MCF 10A (cell line): ENCODE data around the gene CLPTM1L. TPM values are rescaled to one million over a fixed set of nuclear protein-coding genes. Genes with fewer than 3 reads are reported as not detected.
A peak's percentile ranks its signal among the peaks of the same experiment; 100 is the strongest.
"Not testable (repeated sequence)": the region's sequence is repeated elsewhere in the genome, so short reads cannot be mapped to it uniquely, and the experiment has no call there.

ENCODE experiments used
- BruUV-seq: library from RNA; stranded (reverse); fragments of 400-500 nt; replicated peaks from 2 replicates; lab custom pipeline; 2021; lab: Mats Ljungman, UMichigan
- CTCF ChIA-PET: fragments of 300-600 bp; sonication (Branson Sonifier 250); formaldehyde crosslinking; extraction: SDS; loops from one replicate; lab custom pipeline; 2021; ENCODE audit warnings: antibody characterized with exemption, inconsistent platforms; lab: Yijun Ruan, JAX
- POLR2A ChIA-PET: fragments of 300-600, 350-650 bp; sonication (Branson Sonifier 250); formaldehyde crosslinking; extraction: SDS; loops from one replicate; lab custom pipeline; 2020; ENCODE audit warnings: antibody characterized with exemption, inconsistent platforms; lab: Yijun Ruan, JAX
- DNase-seq: peaks from one replicate; pipeline ENCODE4 v3.0.0-alpha.2; 2018; ENCODE audit not compliant: unreplicated experiment
- H3K27ac Mint-ChIP-seq: one replicate; pipeline ENCODE4 v1.8.0; 2022; ENCODE audit warnings: mild to moderate bottlenecking, low read depth, mixed read lengths; ENCODE audit not compliant: unreplicated experiment
- H3K27me3 Mint-ChIP-seq: one replicate; pipeline ENCODE4 v1.8.0; 2022; ENCODE audit warnings: mixed read lengths; ENCODE audit not compliant: insufficient read depth, unreplicated experiment
- H3K36me3 Mint-ChIP-seq: one replicate; pipeline ENCODE4 v1.8.0; 2022; ENCODE audit warnings: mild to moderate bottlenecking, moderate library complexity, mixed read lengths; ENCODE audit not compliant: insufficient read depth, unreplicated experiment
- H3K4me1 Mint-ChIP-seq: one replicate; pipeline ENCODE4 v1.8.0; 2022; ENCODE audit warnings: mixed read lengths; ENCODE audit not compliant: insufficient read depth, unreplicated experiment
- H3K4me3 Mint-ChIP-seq: one replicate; pipeline ENCODE4 v1.8.0; 2022; ENCODE audit warnings: mild to moderate bottlenecking, moderate library complexity, mixed read lengths; ENCODE audit not compliant: unreplicated experiment
- H3K9me3 Mint-ChIP-seq: one replicate; pipeline ENCODE4 v1.8.0; 2022; ENCODE audit warnings: mixed read lengths; ENCODE audit not compliant: unreplicated experiment
- intact Hi-C: fragments of 100-400 bp; cut with micrococcal nuclease; formaldehyde crosslinking; loops from 2 replicates; pipeline ENCODE4 v1.14.1; 2022
- total RNA-seq: library from RNA; stranded (reverse); gene quantifications from 2 replicates; pipeline ENCODE4 v1.2.3, GENCODE V29; 2022
- TF ChIP-seq, protein P1 (sequence below): fragments of 200-600 bp; IDR thresholded peaks from one replicate; pipeline ENCODE4 v1.8.0; 2022; ENCODE audit warnings: antibody characterized with exemption, mild to moderate bottlenecking; ENCODE audit not compliant: unreplicated experiment

CLPTM1L gene
- total RNA-seq, 1 experiment from 2014 or later, result 128 TPM

DNA sequence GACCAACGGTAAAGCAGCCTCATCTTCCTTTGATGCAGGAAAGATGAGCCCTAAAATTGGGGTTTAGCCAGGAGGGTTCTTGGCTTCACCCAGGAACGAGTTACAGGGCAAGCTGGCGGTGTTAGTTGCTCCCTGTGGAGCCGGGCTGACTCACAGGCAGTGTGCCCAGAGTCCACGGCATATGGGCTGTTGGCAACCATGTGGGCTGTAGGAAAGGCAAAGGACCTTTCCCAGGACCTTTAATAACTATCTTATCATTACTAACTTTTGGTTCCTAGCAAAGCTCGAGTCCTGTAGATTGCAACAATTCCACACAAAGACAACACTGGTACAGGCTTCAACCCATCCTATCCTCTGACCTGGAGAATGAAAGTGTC is 29.8 kb upstream of the CLPTM1L start:
- H3K27me3 Mint-ChIP-seq, result peaks cover 43% of the 10 kb centered on the region
- POLR2A ChIA-PET, result no interaction called here

DNA sequence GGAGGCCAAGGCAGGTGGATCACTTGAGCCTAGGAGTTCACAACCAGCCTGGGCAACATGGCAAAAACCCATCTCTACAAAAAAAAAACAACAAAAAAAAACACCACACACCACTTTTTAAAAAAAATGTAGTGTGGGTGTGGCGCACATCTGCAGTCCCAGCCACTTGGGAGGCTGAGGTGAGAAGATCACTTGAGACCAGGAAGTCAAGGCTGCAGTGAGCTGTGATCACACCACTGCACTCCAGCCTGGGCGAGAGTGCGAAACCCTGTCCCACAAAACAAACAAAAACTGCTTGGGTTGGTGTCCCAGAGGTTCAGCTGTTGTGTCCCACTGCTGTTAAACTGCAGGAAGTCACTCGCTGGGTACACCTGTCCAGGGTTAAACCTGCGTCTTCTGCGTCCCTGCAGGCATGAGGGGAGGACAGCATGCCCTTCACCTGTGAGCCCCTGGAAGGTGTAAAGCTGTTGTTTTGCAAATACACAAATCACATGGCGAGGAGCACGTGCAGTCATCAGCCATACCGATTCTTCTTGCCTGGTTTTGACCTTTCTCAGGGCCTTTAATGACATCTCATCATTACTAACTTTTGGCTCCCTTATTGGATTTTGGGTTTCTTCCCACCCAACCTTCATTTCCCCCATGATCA is 29.3 kb upstream of the CLPTM1L start:
- Mint-ChIP-seq H3K27ac (no peak overlapping the region), H3K4me1 (no peaks in the 10 kb centered on the region), H3K4me3 (no peak overlapping the region), H3K27me3 (peaks cover 43% of the 10 kb centered on the region), H3K9me3 (no peaks in the 10 kb centered on the region), H3K36me3 (no peaks in the 10 kb centered on the region)
- TF ChIP-seq, protein P1, sequence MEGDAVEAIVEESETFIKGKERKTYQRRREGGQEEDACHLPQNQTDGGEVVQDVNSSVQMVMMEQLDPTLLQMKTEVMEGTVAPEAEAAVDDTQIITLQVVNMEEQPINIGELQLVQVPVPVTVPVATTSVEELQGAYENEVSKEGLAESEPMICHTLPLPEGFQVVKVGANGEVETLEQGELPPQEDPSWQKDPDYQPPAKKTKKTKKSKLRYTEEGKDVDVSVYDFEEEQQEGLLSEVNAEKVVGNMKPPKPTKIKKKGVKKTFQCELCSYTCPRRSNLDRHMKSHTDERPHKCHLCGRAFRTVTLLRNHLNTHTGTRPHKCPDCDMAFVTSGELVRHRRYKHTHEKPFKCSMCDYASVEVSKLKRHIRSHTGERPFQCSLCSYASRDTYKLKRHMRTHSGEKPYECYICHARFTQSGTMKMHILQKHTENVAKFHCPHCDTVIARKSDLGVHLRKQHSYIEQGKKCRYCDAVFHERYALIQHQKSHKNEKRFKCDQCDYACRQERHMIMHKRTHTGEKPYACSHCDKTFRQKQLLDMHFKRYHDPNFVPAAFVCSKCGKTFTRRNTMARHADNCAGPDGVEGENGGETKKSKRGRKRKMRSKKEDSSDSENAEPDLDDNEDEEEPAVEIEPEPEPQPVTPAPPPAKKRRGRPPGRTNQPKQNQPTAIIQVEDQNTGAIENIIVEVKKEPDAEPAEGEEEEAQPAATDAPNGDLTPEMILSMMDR, result no peak
- BruUV-seq, result no TSS peak
- no peak for DNase-seq
- POLR2A ChIA-PET, result no interaction called here
- CTCF ChIA-PET, result no interaction called here
- intact Hi-C loops, result no loop called here

More for the DNA sequence above, 29.8 kb upstream of the CLPTM1L start:
- peak; percentile 62 for DNase-seq
- Mint-ChIP-seq H3K4me1 (no peaks in the 10 kb centered on the region), H3K4me3 (no peak overlapping the region), H3K27ac (no peak overlapping the region), H3K9me3 (no peaks in the 10 kb centered on the region), H3K36me3 (no peaks in the 10 kb centered on the region)
- CTCF ChIA-PET, result no interaction called here
- TF ChIP-seq, protein P1, result no peak
- BruUV-seq, result no TSS peak
- intact Hi-C loops, result no loop called here

DNA sequence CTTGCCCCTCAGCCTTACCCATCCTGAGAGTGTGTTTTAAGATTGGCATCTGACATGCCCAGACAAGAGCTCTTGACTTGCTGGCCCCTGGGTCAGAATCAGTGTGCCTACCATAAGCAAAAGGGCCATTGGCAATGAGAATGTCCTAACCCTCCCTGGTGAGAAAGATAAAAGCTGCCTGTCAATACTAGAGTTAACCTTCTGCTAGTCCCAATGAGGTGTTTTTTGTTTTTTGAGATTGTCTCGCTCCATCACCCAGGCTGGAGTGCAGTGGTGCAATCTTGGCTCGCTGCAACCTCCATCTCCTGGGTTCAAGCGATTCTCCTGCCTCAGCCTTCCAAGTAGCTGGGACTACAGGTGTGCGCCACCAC is 27.1 kb upstream of the CLPTM1L start:
- H3K27ac Mint-ChIP-seq, H3K4me1 Mint-ChIP-seq, intact Hi-C loops: not testable (repeated sequence)

DNA sequence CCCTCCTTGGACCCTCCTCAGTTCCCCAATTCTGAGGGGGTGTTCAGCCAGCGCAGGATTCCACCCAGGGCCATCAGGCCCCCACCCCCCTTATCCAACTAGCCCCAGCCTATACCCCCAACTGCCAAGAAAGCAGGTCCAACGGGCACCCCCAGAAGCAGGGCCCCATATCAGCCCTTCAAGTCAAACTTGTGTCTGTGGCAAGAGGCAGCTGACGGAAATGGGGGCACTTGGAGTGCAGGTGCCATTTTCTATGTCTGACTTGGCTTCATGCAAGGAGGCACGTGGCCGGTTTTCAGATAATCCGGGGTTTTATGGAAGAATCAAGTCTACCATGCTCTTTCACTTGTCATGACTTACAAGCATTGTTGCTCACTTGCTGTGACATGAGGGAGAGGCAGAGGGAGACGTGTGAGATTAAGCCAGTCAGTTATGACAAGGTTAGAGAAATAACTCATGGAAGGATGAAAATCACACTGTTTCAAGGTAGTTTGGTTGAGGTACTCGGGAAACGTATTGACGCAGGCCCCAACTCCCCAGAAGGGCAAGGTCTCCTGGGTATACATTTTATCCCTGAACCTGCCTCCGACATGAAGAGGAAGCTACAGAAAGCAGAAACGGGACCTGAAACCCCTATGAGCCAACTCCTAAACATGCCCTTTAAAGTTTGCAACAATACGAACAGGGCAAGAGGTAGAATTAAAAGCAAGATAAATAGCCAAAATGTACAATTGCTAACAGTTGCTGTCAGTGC is 26.5 kb upstream of the CLPTM1L start:
- H3K4me1 Mint-ChIP-seq, result no peaks in the 10 kb centered on the region
- no peaks in the 10 kb centered on the region for H3K36me3 Mint-ChIP-seq
- ChIA-PET CTCF (interaction anchor here (0.6 kb wide), 1 partner anchor 128 kb away, joined by 3 read pairs; no protein-coding TSS in a partner anchor), POLR2A (no interaction called here)
- intact Hi-C loops, result no loop called here
- no peak for DNase-seq
- no peak overlapping the region for H3K4me3 Mint-ChIP-seq
- H3K27me3 Mint-ChIP-seq, result peaks cover 46% of the 10 kb centered on the region
- H3K27ac Mint-ChIP-seq, result no peak overlapping the region
- TF ChIP-seq, protein P1, result no peak
- BruUV-seq, result no TSS peak
- no peaks in the 10 kb centered on the region for H3K9me3 Mint-ChIP-seq

More for the DNA sequence above, 27.1 kb upstream of the CLPTM1L start:
- H3K36me3 Mint-ChIP-seq, H3K4me3 Mint-ChIP-seq, POLR2A ChIA-PET, CTCF ChIA-PET, DNase-seq, BruUV-seq, H3K9me3 Mint-ChIP-seq: not testable (repeated sequence)
- peaks cover 43% of the 10 kb centered on the region for H3K27me3 Mint-ChIP-seq
